GM13977 (cell line): ENCODE data around the gene CZIB.

Source experiments
- DNase-seq: peaks from one replicate; pipeline ENCODE4 v3.0.0; 2012; ENCODE audit warnings: low spot score
- CTCF ChIP-seq: IDR thresholded peaks from 2 replicates; pipeline ENCODE4 v1.5.1; 2012; ENCODE audit warnings: mild to moderate bottlenecking, control low read depth; ENCODE audit not compliant: insufficient read depth; ENCODE audit errors: extremely low read depth, missing control alignments
- in situ Hi-C: fragments of 300-500 bp; cut with MboI; formaldehyde crosslinking; loops from one replicate; pipeline ENCODE4 v1.12.0; 2022; ENCODE audit warnings: low sequenced_read_pairs, low pct_unique_long_range_greater_than_20kb, mixed read lengths, inconsistent platforms; ENCODE audit not compliant: unreplicated experiment

The CZIB gene

GRCh38 chr1:53182716-53183094 is 37.7 kb downstream of the CZIB start:
- in situ Hi-C loops: loop anchor here (10.0 kb wide), 2 partner anchors 268 to 478 kb away; no protein-coding TSS in a partner anchor
- DNase-seq: no peak
- no peak for TF ChIP-seq CTCF

- in situ Hi-C loops: loop anchor here (10.0 kb wide), 2 partner anchors 267 to 477 kb away; no protein-coding TSS in a partner anchor
Measured at GRCh38 chr1:53182111-53182593, 38.3 kb downstream of the CZIB start.

DNA sequence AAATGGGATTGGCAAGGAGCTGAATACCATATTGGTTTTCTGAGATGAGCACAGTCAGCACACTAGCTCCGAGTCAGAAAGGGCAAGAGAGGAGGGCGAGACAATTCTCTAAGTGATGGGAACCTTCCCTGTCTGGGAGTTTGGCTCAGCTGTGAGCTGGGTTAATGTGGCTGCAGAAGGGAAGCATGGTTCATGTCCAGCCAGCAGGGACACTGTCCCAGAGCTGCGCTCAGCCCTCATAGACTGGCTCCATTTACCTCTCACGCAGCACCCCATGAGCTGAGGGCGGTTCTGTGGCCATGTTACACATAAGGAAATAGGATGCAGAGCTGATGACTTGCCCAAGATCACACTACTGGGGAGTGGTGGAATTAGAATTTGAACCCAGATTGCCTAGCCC is 39.5 kb downstream of the CZIB start:
- in situ Hi-C loops: loop anchor here (10.0 kb wide), 2 partner anchors 266 to 476 kb away; no protein-coding TSS in a partner anchor
- DNase-seq: no peak
- no peak for TF ChIP-seq CTCF

More at GRCh38 chr1:53182111-53182593, 38.3 kb downstream of the CZIB start:
- DNase-seq: peak; percentile 84
- TF ChIP-seq CTCF: peak; percentile 88

- no peak for DNase-seq
- TF ChIP-seq CTCF: no peak
- in situ Hi-C loops: loop anchor here (10.0 kb wide), 2 partner anchors 265 to 475 kb away; no protein-coding TSS in a partner anchor
Measured at GRCh38 chr1:53180226-53180625, 40.2 kb downstream of the CZIB start.

GRCh38 chr1:53176452-53177208 is 43.8 kb downstream of the CZIB start:
- in situ Hi-C loops: no loop called here
- TF ChIP-seq CTCF: no peak
- DNase-seq: no peak

DNA sequence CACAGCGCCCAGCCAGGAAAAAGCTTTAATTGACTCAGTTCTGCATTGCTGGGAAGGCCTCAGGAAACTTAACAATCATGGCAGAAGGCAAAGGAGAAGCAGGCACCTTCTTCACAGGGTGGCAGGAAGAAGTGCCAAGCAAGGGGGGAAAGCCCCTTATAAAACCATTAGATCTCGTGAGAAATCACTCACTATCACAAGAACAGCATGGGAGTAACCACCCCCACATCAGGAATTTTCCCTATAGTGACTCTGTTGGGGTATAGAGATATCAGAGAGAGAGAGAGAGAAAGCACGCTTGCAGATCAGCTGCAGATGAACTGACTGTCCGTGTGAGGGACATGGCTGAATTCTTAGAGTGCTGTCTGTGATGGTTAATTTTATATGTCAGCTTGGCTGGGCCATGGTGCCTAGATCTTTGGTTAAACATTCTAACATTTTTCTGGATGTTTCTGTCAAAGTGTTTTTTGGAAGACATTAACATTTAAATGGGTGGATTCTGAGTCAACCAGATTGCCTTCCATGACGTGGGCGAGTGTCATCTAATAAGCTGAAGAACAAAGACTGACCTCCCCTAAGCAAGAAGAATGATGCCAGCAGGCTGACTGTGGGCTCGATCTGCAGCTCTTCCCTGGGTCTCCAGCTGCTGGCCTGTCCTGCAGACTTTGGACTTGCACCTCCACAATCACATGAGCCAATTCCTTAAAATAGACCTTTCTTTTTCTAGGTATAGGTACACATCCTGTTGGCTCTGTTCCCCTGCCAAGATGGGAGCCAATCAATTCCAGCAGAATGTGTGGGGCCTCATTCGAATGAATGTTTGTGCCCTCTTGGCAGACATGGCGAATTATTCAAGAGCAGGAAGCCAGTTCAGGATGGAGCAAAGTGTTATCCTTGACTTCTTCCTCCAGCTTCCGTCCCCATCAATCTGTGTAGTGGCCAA is 45.2 kb downstream of the CZIB start:
- DNase-seq: no peak
- in situ Hi-C loops: no loop called here
- no peak for TF ChIP-seq CTCF
